ENCODE results near the gene MED12L. TPM values are rescaled to one million over a fixed set of nuclear protein-coding genes. Genes with fewer than 3 reads are reported as not detected.
A peak's percentile ranks its signal among the peaks of the same experiment; 100 is the strongest.
"Not testable (repeated sequence)": the region's sequence is repeated elsewhere in the genome, so short reads cannot be mapped to it uniquely, and the experiment has no call there.

MED12L gene
- total RNA-seq, 8 experiments from 2014 or later, result 5.9 to 15.7 (median 10.0) TPM

DNA sequence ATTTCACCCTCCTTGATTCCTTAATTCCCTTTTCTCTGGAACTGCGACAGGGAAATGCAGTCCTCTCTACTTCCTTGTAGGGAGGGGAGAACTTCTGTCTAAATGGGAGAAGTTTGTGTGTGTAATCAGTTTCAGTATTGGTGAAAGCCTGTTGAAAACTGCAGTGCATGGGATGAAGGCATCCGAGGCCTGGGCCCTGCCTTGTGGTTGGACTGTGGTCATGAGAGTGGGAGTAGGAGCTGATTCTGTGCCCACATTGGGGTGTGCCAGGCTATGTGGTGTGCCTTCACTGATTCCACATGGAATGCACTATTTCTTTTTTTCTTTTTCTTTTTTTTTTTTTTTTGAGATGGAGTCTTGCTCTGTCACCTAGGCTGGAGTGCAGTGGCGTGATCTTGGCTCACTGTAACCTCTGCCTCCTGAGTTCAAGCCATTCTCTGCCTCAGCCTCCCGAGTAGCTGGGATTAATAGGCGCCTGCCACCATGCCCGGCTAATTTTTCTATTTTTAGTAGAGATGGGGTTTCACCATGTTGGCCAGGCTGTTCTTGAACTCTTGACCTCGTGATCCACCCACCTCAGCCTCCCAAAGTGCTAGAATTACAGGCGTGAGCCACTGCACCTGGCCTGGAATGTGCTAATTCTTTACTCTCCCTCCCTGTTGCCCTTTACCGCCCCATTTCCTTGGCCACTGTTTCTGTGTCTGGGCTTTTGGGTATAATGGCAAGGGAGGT lies 84.7 kb downstream of the MED12L start:
- H3K27ac ChIP-seq; ATAC-seq (replicated peaks in 6 of 8); H3K4me3 ChIP-seq: not testable (repeated sequence)
- 82 to 100% (median 100%) methylated on average over 1 to 5 of the region's 9 CpGs; no CpG with 5 or more reads in 3 of the 10 experiments for WGBS, 10 experiments
- peaks cover 5 to 12% of the 10 kb centered on the region in 2 donors for H3K4me1 ChIP-seq (replicated peaks in 1 of 2)
- in situ Hi-C loops (cut with MboI; ENCODE audit: low pct_unique_long_range_greater_than_20kb in 2 of 9, low sequenced_read_pairs in 9 of 9, unreplicated experiment in 9 of 9), result loop anchor here in 8 of 9 experiments (5.0 to 25.0 kb wide), 5 partner anchors 105 to 383 kb away; partner anchors contain the start of gene P2RY14 (in 4 of the 8)

GRCh38 chr3:151171145-151171757 lies 85.8 kb downstream of the MED12L start:
- in situ Hi-C loops (cut with MboI; ENCODE audit: low pct_unique_long_range_greater_than_20kb in 2 of 9, low sequenced_read_pairs in 9 of 9, unreplicated experiment in 9 of 9), result loop anchor here in 5 of 9 experiments (25.0 kb wide), 2 partner anchors 116 to 384 kb away; partner anchors contain the start of gene P2RY14 (in 3 of the 5)
- no peak overlapping the region for H3K4me3 ChIP-seq
- WGBS, 10 experiments, result 0 to 92% (median 60%) methylated on average over 1 to 2 of the region's 5 CpGs; no CpG with 5 or more reads in 4 of the 10 experiments
- peaks cover 5 to 12% of the 10 kb centered on the region in 2 donors for H3K4me1 ChIP-seq (replicated peaks in 1 of 2)
- ATAC-seq (replicated peaks in 6 of 8), result peak in 3 of 8 experiments; percentile 28 to 54 (median 50)
- H3K27ac ChIP-seq, result no peak overlapping the region

GRCh38 chr3:151174351-151174750 lies 88.9 kb downstream of the MED12L start:
- no peak overlapping the region for H3K4me3 ChIP-seq
- 40 to 100% (median 85%) methylated on average over 2 of the region's 2 CpGs for WGBS, 10 experiments
- no peak for ATAC-seq (replicated peaks in 6 of 8)
- peaks cover 5 to 12% of the 10 kb centered on the region in 2 donors for H3K4me1 ChIP-seq (replicated peaks in 1 of 2)
- in situ Hi-C loops (cut with MboI; ENCODE audit: low pct_unique_long_range_greater_than_20kb in 2 of 9, low sequenced_read_pairs in 9 of 9, unreplicated experiment in 9 of 9), result loop anchor here in 5 of 9 experiments (25.0 kb wide), 2 partner anchors 113 to 387 kb away; partner anchors contain the start of gene P2RY14 (in 3 of the 5)
- no peak overlapping the region for H3K27ac ChIP-seq

DNA sequence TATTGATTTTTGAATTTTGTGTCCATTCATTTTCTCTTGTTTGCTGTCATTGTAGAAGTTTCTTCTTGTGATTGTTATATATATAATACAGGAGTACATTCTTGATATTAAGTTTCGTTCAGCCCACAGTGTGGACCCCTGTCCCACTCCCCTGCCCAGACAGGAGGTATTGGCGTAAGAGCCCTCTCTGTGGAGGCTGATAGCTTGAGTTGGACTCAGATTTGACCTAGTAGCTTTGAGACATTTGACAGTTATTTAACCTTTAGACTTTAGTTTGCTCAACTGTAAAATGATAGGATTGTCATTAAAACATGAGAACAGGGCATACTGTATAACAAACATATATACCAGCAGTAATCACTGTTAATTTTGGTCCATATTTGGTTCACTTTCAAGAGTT lies 90.5 kb downstream of the MED12L start:
- 50 to 100% (median 100%) methylated on average over 1 to 2 of the region's 2 CpGs; no CpG with 5 or more reads in 1 of the 10 experiments for WGBS, 10 experiments
- Histone ChIP-seq H3K27ac (no peak overlapping the region), H3K4me3 (no peak overlapping the region), H3K4me1 (replicated peaks in 1 of 2) (peaks cover 5 to 11% of the 10 kb centered on the region in 2 donors)
- ATAC-seq (replicated peaks in 6 of 8), result no peak
- in situ Hi-C loops (cut with MboI; ENCODE audit: low pct_unique_long_range_greater_than_20kb in 2 of 9, low sequenced_read_pairs in 9 of 9, unreplicated experiment in 9 of 9), result no loop called here

DNA sequence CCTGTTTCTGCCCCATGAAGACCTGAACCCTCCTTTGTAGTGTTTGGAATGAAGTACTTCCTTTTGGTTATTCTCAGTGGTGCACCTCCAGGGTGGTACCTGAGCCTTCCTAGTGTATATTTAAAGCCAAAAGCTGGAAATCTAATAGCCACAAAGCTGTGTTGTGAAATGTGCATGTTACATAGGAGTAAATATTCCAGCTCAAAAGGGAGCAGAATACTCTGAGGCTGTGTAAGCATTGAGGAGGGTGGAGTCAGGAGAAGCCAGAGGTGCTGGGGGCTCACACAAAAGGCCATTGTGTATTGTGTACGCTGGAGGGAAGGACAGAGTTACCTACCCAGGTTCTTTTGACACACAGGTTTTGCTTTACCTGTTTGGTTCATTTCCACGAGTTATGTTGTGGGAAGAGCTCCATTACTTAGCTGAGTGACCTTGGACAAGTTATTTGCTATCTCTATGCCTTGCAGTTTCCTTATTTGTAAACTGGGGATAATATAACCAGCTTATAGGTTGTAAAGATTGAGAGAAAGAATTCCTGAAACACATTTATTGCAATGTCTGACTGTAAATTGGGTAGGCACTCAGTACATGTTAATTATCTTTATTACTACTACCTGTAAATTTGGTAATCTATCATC lies 92.9 kb downstream of the MED12L start:
- ATAC-seq (replicated peaks in 6 of 8), result peak in 1 of 8 experiments; percentile 49
- WGBS, 10 experiments, result 49 to 100% (median 73%) methylated on average over 1 to 2 of the region's 2 CpGs; no CpG with 5 or more reads in 4 of the 10 experiments
- Histone ChIP-seq H3K4me3 (no peak overlapping the region), H3K27ac (no peak overlapping the region), H3K4me1 (replicated peaks in 1 of 2) (no peaks in the 10 kb centered on the region)
- in situ Hi-C loops (cut with MboI; ENCODE audit: low pct_unique_long_range_greater_than_20kb in 2 of 9, low sequenced_read_pairs in 9 of 9, unreplicated experiment in 9 of 9), result no loop called here

DNA sequence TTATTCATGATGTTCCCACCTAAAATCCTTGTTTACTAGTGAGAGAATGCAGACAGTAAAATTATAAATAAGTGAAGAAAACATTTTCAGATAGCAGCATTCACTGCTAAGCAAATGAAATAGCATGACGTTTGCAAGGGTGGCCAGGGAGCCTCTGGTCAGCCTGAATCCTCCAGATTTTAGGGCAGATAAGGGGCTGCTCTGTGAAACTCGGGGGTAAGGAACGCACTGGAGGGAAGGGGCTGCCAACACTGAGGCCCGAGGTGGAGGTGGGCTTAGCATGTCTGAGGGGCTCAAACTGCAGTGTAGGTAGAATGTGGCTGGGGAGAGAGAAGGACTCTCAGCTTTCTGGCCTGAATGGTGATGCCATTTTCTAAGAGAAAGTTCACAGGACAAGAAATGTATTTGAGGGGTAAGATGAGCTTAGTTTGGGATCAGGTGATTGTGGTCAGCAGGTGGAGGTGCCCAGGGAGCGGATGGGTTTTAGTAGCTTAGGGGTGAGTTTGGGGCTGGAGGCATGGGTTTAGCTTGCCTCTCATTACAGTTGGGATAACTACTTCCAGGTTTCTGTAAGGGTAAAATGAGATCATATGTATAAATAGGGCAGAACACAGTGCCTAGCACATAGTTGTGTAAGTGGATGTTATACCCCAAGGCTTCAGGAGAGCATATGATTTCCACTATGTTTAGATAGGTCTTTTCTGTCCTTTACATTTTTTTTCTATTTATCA lies 97.0 kb downstream of the MED12L start:
- 35 to 100% (median 84%) methylated on average over 2 to 5 of the region's 5 CpGs; no CpG with 5 or more reads in 5 of the 10 experiments for WGBS, 10 experiments
- H3K27ac ChIP-seq, result no peak overlapping the region
- no peaks in the 10 kb centered on the region for H3K4me1 ChIP-seq (replicated peaks in 1 of 2)
- in situ Hi-C loops (cut with MboI; ENCODE audit: low pct_unique_long_range_greater_than_20kb in 2 of 9, low sequenced_read_pairs in 9 of 9, unreplicated experiment in 9 of 9), result no loop called here
- H3K4me3 ChIP-seq, result no peak overlapping the region
- peak in 1 of 8 experiments; percentile 20 for ATAC-seq (replicated peaks in 6 of 8)

DNA sequence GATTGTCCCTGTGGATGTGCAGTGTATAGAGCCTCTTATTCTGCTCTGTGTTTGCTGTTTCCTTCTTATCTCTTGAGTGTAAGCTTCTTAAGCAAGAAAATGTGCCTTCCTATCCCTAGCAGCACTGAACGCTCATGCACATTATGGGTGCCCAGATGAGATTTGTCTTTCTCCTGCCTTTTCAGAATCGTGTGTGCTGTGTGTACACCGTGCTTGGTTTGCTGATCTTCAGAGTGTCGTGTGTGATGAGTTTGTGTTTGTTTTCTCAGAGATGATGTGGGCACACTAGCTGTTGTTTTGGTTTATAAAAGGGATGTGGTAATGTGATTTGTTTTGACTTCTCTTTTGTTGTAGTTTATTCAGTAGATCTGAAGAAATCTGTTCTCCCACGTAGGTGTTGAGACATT lies 97.8 kb downstream of the MED12L start:
- H3K4me1 ChIP-seq (replicated peaks in 1 of 2), result no peaks in the 10 kb centered on the region
- in situ Hi-C loops (cut with MboI; ENCODE audit: low pct_unique_long_range_greater_than_20kb in 2 of 9, low sequenced_read_pairs in 9 of 9, unreplicated experiment in 9 of 9), result no loop called here
- 60 to 90% (median 69%) methylated on average over 1 to 5 of the region's 5 CpGs for WGBS, 10 experiments
- ATAC-seq (replicated peaks in 6 of 8), result peak in 2 of 8 experiments; percentile 27 to 72
- no peak overlapping the region for H3K27ac ChIP-seq
- no peak overlapping the region for H3K4me3 ChIP-seq

DNA sequence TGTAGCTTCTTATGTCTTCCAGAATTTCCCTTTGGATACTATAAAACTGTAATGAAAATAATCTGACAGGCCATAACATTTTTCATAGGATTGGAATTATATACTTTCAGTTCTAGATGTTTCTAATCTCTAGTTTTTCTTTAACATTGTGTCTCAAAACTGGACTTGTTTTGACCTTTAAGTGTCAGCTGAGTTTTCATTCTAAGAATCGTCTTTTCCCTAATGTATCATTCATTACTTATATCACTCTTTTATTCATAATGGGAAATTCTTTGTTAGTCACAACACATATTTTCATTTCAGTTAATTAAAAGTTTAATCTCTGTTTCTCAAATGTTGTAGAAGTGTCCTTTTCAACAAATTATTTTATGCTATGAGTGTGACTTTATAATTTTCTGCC lies 105.6 kb downstream of the MED12L start:
- Histone ChIP-seq H3K4me3 (no peak overlapping the region), H3K27ac (no peak overlapping the region), H3K4me1 (replicated peaks in 1 of 2) (peaks cover 0 to 6% of the 10 kb centered on the region in 2 donors)
- in situ Hi-C loops (cut with MboI; ENCODE audit: low pct_unique_long_range_greater_than_20kb in 2 of 9, low sequenced_read_pairs in 9 of 9, unreplicated experiment in 9 of 9), result no loop called here
- 82 to 100% (median 100%) methylated on average over 1 of the region's 1 CpG for WGBS, 10 experiments
- ATAC-seq (replicated peaks in 6 of 8), result no peak

GRCh38 chr3:151192545-151192944 lies 107.1 kb downstream of the MED12L start:
- peaks cover 0 to 10% of the 10 kb centered on the region in 2 donors for H3K4me1 ChIP-seq (replicated peaks in 1 of 2)
- no peak for ATAC-seq (replicated peaks in 6 of 8)
- H3K27ac ChIP-seq, result no peak overlapping the region
- in situ Hi-C loops (cut with MboI; ENCODE audit: low pct_unique_long_range_greater_than_20kb in 2 of 9, low sequenced_read_pairs in 9 of 9, unreplicated experiment in 9 of 9), result no loop called here
- no peak overlapping the region for H3K4me3 ChIP-seq
- WGBS, 10 experiments, result 71 to 100% (median 93%) methylated on average over 1 to 6 of the region's 6 CpGs

- H3K4me3 ChIP-seq, result no peak overlapping the region
- H3K27ac ChIP-seq, result no peak overlapping the region
- WGBS, 10 experiments, result 17 to 100% (median 87%) methylated on average over 1 of the region's 1 CpG
- ATAC-seq (replicated peaks in 6 of 8), result peak in 2 of 8 experiments; percentile 33 to 66
- peaks cover 0 to 10% of the 10 kb centered on the region in 2 donors for H3K4me1 ChIP-seq (replicated peaks in 1 of 2)
- in situ Hi-C loops (cut with MboI; ENCODE audit: low pct_unique_long_range_greater_than_20kb in 2 of 9, low sequenced_read_pairs in 9 of 9, unreplicated experiment in 9 of 9), result no loop called here
These were observed 110.4 kb downstream of the MED12L start for GRCh38 chr3:151195826-151196225.

- peaks cover 0 to 10% of the 10 kb centered on the region in 2 donors for H3K4me1 ChIP-seq (replicated peaks in 1 of 2)
- in situ Hi-C loops (cut with MboI; ENCODE audit: low pct_unique_long_range_greater_than_20kb in 2 of 9, low sequenced_read_pairs in 9 of 9, unreplicated experiment in 9 of 9), result no loop called here
- ATAC-seq (replicated peaks in 6 of 8), result peak in 6 of 8 experiments; percentile 36 to 96 (median 54)
- no peak overlapping the region for H3K4me3 ChIP-seq
- H3K27ac ChIP-seq, result no peak overlapping the region
These were observed 111.0 kb downstream of the MED12L start for GRCh38 chr3:151196434-151196833.

- Histone ChIP-seq H3K4me1 (replicated peaks in 1 of 2) (peaks cover 0 to 10% of the 10 kb centered on the region in 2 donors), H3K4me3 (no peak overlapping the region), H3K27ac (no peak overlapping the region)
- in situ Hi-C loops (cut with MboI; ENCODE audit: low pct_unique_long_range_greater_than_20kb in 2 of 9, low sequenced_read_pairs in 9 of 9, unreplicated experiment in 9 of 9), result no loop called here
- 54 to 100% (median 93%) methylated on average over 1 to 7 of the region's 8 CpGs; no CpG with 5 or more reads in 3 of the 10 experiments for WGBS, 10 experiments
- no peak for ATAC-seq (replicated peaks in 6 of 8)
These were observed 111.8 kb downstream of the MED12L start for GRCh38 chr3:151197228-151197627.

All from motor neuron (in vitro differentiated cells).